GM21529 (cell line): Measurements from ENCODE around the gene TRIAP1.
"Not testable (repeated sequence)": the region's sequence is repeated elsewhere in the genome, so short reads cannot be mapped to it uniquely, and the experiment has no call there.

Experiments
- ATAC-seq: cut with Tn5 transposase; IDR thresholded peaks from one replicate; pipeline ENCODE4 v1.9.1; 2021; ENCODE audit not compliant: unreplicated experiment

TRIAP1 gene

DNA sequence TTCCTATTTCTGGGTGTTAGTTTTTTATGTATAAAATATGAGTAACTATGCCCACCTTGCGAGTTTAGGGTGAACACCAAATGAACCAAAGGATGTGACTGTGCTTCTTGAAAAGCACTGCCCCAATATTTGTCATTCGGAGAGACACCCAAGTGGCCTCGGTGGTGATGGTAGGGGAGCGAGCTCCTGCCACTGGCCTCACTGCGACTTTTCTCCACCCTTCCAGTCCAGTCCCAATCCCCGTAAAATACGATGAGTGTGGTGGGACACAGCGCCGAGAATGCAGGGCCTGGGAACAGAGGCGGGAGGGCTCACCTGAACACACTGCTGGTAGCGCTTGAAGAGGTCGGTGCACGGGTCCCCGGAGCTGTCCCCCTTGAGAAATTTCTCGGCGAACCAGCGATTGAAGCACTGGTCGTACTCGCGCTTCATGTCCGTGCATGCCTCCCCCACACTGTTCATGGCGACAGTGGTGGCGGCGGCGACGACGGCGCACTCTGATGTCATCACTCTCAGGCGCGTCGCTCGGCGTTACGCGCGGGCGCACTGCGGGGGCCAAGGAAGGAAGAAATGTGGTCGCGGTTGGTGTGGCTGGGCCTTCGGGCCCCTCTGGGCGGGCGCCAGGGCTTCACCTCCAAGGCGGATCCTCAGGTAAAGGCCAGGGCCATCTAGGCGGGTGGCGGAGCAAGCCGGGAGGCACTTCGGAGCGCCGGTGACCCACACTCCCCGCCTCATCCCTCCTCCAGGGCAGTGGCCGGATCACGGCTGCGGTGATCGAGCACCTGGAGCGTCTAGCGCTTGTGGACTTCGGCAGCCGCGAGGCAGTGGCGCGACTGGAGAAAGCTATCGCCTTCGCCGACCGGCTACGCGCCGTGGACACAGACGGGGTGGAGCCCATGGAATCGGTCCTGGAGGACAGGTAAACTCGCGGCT lies at the start of gene TRIAP1, which contains the start of gene GATC:
Gene TRIAP1 (minus strand): TSS at position 474 of the 933 bp plus-strand sequence. CDS start 12 bp downstream, at position 462.
Gene GATC (plus strand): TSS at position 534 of the 933 bp plus-strand sequence. CDS start 37 bp downstream, at position 571.
- ATAC-seq: peak; percentile 87

DNA sequence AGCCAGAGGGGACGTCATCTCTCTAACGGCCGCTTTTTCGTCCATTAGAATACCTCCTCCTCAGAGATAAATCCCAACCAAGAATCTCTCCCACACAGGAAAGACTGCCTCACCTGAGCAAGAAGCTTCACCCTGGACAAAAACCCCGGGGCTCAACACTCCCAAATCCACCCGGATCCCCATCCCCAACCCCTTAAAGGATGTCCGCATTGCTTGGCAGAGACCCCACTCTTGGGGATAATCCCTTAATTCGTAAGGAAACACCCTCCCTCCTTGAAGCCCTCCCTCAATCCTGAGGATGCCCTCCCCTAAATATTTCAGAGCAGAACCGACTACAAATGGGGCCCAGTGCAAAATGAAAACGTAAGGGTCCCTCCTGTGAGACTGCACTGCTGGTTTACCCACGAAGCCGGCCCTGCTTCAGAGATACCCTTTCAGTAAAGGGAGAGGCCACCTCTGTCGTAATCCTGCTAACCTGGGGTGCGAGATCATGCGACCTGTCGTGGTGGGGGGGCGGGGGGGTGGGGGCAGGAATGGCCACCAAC lies 49.1 kb upstream of the TRIAP1 start:
- peak; percentile 1 for ATAC-seq

DNA sequence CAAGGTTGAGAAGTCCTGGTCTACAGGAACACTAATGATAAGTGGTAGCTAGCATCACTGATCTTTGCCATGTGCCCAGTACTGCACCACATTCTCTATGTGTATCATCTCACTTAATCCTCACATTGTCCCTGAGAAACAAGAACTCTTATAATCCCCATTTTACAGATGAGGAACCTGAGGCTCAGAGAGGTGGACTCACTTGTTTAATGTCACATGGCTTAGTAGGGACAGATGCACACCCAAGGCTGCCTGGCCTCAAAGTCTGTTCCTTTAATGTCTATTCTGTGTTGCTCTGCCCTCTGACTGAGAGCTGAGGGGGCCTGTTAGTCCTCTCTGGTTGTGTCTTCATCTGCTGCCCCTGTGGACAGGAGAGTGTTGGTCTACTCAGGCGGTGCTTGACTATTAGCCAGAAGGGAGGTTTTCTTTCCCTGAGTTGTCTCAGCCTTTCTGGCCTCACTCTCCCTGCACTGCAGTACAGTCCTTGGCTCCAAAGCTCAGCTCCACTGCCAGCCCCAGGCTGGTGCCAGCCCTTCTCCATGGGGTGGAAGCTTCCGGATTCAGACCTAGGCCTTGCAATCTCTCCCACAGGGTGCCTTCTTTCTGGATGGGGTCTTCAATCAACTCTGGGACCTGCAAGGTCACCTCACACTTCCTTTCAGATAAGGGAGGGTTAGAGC lies 44.8 kb upstream of the TRIAP1 start:
- no peak for ATAC-seq

DNA sequence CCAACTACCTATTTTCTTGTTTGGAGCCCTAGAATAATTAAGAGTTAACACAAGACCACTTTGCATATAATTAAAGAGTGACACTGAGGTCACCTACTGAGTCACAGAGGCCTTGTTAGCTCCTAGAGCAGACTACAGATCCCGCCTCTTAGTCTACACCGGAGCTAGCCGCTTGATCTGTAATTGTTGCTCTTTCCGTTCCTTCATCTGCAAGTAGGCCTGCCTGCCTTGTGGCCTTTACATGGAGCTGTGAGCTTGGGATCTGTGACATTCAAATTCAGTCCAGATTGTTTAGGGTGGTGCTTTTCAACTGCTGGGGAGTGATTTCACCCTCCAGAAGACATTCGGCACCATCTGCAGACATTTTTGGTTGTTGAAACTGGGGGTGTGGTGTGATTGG lies 44.1 kb upstream of the TRIAP1 start:
- ATAC-seq: no peak

DNA sequence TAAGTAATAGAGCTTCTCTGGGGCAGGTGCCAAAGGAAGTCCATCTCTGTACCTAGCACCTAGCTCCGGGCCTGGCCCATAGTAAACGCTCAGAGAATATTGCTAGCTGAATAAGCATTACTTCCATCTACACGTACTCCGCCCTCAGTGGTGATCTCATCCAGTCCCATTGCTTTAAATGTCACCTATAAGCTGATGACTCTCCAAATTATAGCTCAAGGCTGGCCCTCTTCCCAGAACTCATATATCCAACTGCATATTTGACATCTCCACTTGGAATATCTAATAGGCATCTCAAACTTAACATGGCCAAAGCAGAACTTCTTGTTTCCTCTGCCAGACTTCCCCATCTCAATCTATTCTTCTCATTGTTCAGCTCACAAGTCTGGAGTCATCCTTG lies 42.8 kb upstream of the TRIAP1 start:
- no peak for ATAC-seq

DNA sequence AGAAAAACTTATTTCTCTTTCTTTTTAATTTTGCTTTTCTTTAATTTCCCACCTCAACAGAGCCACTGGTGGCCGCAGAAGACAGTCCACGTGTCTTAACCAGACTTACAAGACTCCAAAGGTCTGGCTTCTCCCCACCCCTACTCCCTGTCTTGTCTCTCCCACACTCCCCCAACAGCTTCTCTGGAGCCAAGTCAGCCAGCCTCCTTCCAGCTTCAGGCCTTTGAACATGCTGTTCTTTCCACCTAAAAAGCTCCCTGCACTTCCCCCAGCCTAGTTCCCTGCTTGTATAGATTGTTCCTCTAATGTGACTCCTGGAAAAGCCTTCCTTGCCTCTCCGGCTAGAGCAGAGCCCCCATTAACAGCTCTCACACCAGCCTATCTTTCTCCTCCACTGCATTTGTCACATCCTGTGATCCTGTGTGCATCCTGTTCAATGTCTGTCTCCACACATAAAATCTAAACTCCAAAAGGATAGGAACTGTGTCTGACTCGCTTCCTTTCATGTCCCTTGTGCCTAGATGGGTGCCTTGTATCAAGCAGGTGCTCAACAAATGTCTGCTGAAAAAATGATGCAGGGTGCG lies 42.0 kb upstream of the TRIAP1 start:
- no peak for ATAC-seq

DNA sequence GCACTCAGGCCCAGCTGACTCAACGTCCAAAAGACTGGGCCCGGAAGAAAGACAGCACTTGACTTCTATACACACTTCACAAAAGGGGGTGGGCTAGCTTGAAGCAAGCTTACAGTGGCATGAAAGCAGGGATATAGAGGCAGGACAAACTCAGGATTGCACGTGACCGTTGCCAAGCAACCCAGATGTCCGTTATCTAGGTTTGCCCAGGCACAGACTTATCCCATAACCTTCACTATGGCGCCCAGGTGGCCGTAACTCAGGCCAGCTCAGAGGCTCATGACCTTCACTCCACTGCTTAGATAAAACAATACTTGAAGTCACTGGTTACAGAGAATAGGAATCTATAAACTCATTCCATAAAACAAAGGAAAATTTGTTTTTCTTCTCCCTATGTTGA lies 41.4 kb upstream of the TRIAP1 start:
- not testable (repeated sequence) for ATAC-seq

DNA sequence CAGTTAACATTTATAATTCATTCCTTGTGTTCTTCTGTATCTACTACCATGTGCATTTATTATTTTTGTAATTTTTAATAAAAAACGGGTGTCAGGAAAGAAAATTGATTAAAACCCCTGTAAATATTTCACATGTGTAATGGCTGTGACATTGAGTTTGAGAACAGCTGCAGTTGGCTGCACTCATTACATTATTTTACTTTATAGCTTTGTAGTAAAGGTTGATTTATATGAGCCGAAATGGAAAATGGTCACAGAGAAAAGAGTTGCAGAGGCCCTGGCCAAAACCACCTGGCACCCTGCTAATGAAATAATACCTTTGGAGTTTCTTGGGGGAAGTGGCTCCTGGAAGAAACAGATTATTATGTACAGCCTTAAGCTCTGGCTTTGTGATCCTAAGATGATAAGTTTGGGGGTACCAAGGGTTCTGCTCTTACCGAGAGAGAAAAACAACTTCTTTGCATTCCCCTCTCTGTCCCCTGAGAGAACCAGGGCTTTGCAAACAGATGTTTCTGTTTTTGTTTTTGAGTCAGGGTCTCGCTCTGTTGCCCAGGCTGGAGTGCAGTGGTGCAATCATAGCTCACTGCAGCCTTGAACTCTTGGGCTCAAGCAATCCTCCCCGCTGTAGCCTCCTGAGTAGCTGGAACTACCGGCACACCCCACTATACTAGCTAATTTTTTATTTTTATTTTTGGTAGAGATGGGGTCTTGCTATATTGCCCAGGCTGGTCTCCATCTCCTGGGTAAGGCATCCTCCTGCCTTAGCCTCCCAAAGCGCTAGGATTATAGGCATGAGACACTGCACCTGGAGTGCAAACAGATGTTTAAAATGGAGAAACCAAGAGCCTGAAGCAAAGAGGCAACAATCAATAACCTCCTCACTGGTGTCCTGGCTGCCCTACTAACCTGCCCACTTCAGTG lies 40.0 kb upstream of the TRIAP1 start:
- ATAC-seq: no peak

DNA sequence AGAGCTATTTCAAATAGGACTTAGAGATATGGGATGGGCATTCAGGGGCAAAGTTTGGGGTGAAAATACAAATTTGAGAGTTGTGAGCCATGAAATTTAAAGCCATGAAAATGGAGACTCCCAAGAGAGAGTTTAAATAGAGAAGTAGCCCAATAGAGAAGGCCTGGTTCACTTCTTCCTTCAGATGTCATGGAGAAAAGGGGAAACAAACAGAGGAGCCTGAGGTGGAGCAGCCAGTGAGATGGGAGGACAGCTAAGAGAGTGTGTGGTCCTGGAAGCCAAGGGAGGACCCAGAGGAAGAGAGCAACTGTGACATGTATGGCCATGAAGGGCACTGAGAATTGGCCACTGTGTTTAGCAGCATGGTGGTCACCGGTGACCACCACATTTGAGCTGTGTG lies 37.4 kb upstream of the TRIAP1 start:
- ATAC-seq: no peak

DNA sequence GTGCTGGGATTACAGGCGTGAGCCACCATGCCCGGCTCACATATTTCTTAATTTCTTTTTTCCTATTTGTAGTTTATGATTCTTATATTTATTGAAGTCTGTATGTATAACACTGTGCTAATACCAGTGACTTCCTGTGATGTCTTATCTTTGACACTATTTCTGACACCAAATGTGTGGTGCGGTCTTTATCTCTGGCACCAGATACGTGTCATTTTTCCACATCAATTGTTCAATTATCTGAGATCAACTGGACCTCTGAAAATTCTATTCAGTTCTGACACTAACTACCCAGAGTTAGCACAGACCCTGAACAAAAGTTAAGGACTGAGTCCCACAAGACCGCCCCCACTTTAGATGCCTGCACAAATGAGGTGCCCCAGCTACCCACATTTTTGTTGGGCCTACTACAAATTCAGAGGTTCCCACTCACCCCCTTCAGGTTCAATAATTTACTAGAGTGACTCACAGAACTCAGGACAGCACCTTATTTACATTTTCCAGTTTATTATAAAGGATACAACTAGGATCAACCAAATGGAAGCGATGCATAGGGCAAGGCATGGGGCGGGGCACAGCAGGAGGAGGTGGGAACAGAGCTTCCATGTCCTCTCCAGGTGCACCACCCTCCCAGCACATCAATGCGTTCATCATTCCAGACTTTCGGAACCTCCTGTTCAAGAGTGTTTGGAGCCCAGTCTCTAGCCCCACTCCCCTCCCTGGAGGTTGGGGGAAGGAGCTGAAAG lies 35.0 kb upstream of the TRIAP1 start:
- ATAC-seq: no peak

DNA sequence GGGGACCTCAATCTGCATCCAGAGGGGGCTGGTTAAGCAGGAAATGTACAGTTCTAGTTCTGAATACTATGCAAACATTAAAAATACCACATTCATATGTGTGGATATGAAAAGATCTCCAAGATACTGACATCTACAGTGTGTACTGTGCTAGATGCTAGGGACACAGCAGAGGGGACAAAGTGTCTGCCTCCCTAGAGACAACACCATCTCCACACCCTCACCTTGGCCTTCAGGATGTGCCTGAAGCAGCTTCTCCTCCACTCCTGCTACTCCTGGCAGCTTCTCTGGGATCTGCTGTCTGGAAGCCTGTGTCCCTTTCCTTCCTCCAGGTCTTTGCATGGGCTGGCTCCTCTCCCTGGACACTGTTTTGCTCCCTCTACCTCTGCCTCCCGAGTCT lies 34.0 kb upstream of the TRIAP1 start:
- ATAC-seq: no peak

DNA sequence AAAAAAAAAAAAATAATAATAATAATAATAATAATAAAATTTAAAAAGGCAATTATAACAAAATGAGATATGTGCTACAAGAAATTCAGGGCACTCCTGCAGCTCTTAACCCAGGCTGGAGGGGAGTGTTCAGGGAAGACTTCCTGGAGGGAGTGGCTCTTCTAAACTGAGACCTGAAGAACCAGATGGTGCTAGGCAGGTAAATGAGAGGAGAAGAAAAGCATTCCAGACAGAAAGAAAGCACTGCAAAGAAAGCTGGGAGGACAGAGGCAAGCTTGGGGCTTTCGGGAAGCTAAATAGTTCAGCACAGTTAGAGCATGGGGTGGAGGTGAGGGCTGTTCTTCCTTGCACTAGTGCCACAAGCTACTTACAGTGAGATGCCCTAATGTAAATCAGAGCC lies 33.3 kb upstream of the TRIAP1 start:
- no peak for ATAC-seq

DNA sequence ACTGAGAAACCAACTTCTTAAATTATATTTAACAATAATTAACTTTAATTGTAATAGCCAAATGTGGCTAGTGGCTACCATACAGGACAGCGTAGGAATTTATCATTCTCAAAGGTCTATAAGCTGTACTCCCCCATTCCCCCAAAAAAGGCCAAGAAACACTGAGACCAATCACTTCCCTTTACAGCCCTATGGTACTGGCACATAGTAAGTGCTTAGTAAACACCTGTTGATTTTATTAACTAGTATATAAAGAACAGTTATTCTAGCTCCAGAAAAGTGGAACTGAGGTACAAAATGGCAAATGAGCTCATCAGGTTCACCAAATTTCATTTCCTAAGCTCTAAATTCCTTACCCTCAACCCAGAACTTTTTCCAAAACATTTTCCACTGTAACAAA lies 29.5 kb upstream of the TRIAP1 start:
- no peak for ATAC-seq

DNA sequence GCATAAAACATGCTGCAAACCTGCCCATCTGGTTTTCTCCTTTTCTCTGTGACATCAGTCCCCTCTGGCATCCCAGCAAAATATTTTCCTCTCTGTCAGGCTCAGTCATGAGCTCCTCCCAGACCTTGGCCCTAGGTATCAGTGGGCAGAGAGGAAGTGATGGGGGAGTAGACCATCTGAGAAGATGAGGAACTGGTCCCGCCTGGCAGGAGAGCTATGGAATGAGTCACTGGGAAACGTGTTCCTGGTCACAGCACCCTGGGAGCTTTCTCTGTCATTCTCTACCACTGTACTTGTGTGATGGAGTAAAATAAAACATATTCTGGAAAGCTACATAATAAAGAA lies 28.4 kb upstream of the TRIAP1 start:
- no peak for ATAC-seq

DNA sequence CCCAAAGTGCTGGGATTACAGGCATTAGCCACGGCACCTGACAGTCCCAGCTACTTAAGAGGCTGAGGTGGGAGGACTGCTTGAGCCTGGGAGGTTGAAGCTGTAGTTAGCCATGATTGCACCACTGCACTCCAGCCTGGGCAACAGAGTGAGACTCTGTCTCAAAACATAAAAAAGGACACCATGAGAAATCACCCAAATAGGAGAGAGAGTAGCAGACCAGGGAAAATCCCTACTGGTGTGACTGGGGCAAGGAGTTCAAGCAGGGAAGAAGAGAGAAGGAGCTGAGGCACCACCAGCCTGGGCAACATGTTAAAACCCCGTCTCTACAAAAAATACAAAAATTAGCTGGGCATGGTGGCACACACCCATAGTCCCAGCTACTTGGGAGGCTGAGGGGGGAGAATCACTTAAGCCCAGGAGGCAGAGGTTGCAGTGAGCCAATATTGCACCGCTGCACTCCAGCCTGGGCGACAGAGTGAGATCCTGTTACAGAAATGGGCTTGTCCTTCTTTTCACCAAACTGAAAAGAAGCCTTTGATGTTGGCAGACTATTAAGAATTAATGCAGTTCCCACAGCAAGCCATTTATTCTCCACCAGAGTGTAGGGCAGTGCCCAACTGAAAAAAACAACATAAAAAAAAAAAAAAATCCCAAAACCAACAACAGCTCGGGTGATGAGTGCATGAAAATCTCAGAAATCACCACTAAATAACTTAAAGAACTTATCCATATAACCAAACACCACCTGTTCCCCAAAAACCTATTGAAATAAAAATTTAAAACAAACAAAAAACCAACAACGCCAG lies 27.8 kb upstream of the TRIAP1 start:
- no peak for ATAC-seq

DNA sequence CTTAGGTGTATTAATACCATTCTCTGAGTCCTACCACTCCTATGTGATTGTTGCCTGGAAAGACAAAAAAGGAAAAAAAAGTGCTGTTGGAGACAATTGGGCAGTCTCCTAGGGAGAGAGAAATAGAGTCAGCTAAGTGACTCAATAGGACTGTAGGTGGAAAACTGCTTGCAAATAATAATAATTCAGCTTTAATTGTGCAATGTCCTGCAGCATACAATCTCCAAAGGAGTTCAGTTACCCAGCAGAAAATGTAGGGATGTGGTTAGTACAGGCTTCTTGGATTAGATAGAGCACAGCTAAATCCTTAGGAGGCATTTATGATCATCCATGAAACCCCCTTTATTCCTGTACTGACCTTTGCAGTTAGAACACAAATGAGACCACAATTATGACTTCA lies 26.3 kb upstream of the TRIAP1 start:
- no peak for ATAC-seq

DNA sequence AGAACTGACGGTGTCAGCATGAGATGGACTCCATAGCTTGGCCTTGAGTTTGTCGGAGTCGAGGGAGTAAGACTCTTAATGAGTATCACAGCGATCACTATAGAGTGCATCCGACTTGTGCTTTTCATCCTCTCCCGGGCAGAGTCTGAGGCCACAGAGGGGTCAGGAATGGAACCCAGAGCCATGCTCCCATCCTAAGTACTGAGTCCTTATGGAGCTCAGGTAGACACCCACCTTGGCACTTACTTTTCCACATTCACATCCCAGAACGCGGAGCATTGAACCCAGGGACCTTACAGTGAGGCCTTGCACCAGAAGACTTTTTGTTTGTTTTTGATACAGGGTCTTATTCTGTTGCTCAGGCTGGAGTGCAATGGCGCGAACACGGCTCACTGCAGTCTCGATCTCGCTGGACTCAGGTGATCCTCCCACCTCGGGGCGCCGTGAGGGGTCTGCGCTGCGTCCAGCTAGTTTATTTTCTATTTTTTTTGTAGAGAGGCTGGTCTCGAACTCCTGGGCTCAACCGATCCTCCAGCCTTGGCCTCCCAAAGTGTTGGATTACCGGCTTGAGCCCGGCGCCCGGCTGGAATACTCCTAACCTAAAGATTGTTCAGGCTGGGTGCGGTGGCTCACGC lies 24.1 kb upstream of the TRIAP1 start:
- ATAC-seq: peak; percentile 21

DNA sequence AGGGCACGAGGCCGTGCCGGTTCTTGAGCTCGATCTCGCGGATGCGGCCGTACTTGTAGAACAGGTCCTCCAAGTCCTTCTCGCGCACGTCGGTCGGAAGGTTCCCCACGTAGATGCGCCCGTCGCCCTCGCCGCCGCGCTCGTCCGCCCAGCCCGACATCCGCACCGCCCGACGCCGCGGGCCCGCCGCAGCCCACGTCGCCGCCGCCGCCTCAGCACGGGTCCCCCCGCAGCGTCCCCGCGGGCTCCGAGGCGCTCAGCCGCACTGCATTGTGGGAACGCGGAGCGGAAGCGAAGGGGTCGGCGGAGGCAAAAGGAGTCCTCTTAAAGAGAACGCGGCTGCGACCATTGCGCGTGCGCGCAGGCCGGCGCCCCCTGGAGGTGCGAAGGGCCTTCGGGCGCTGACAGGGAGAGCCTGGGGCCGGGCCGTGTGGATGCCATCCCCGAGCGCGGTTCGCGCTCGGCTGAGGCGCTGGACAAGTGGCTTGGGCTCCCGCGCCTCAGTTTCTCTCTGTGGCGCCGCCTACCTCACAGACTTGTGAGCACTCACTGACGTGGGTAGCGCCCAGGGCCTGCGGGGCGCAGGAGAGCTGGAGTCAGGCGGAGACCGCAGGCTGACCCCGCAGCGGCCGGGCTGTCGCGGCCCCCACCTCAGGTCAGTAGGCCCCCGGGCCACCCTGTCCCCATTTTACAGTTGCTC lies 23.4 kb upstream of the TRIAP1 start, which contains the start of gene SRSF9:
Gene SRSF9 (minus strand): TSS at position 299 of the 700 bp plus-strand sequence. CDS start 139 bp downstream, at position 160.
- peak; percentile 83 for ATAC-seq
